Gastroesophageal sphincter (tissue), 4 donors: ENCODE results near the gene FBXO15. TPM values are rescaled to one million over a fixed set of nuclear protein-coding genes. Genes with fewer than 3 reads are reported as not detected.
A peak's percentile ranks its signal among the peaks of the same experiment; 100 is the strongest.

Experiments
- ATAC-seq: fragments of 150-250 bp; one replicate; pipeline ENCODE4 v1.9.1; 2016; ENCODE audit warnings: mild to moderate bottlenecking, moderate library complexity
- H3K27ac ChIP-seq, 4 donors: fragments of 200-600 bp; sonication (generic) in 3 of 4; 1 replicate in 3 of 4; 2 replicates in 1 of 4; pipeline ENCODE4 v1.5.1; 2016 to 2019
- H3K27me3 ChIP-seq: fragments of 200-600 bp; sonication (generic); one replicate; pipeline ENCODE4 v1.5.1; 2019
- H3K36me3 ChIP-seq, 2 donors: fragments of 200-600 bp; sonication (generic); one replicate each; pipeline ENCODE4 v1.5.1; 2019; ENCODE audit warnings: control low read depth in 1 of 2
- H3K4me1 ChIP-seq, 3 donors: fragments of 200-600 bp; sonication (generic); 1 replicate in 2 of 3; 2 replicates in 1 of 3; pipeline ENCODE4 v1.5.1; 2016 to 2019; ENCODE audit warnings: control low read depth in 2 of 3
- H3K4me3 ChIP-seq, 2 donors: fragments of 200-600 bp; sonication (generic); one replicate each; pipeline ENCODE4 v1.5.1; 2019; ENCODE audit warnings: mild to moderate bottlenecking in 1 of 2, moderate library complexity in 1 of 2
- H3K9me3 ChIP-seq, 3 donors: fragments of 200-600 bp; sonication (generic); one replicate each; pipeline ENCODE4 v1.5.1; 2017 to 2019; ENCODE audit warnings: control low read depth in 2 of 3
- EP300 ChIP-seq: sonication (generic); formaldehyde crosslinking; IDR thresholded peaks from one replicate; pipeline ENCODE4 v1.6.1; 2017; ENCODE audit warnings: antibody characterized with exemption, mild to moderate bottlenecking
- POLR2A ChIP-seq, 2 donors: fragments of 450-650 bp; IDR thresholded peaks; one replicate each; pipeline ENCODE4 v1.6.1; 2017; ENCODE audit warnings: antibody characterized with exemption in 2 of 2, mild to moderate bottlenecking in 2 of 2, moderate library complexity in 1 of 2
- POLR2AphosphoS5 ChIP-seq: sonication (generic); formaldehyde crosslinking; IDR thresholded peaks from one replicate; pipeline ENCODE4 v1.6.1; 2017; ENCODE audit warnings: antibody characterized with exemption
- WGBS, 2 donors: methylation state at CpG; one replicate each; pipeline ENCODE4 v1.1.5; 2018; ENCODE audit warnings: low coverage in 1 of 2; 5-methylcytosine and 5-hydroxymethylcytosine counted together
- total RNA-seq, 4 donors: library from RNA; depleted of rRNA; stranded (reverse); fragments of >200 nt; gene quantifications; one replicate each; pipeline ENCODE4 v1.1.0, GENCODE V29; 2016
- TF ChIP-seq, protein P1 (sequence below), 4 experiments: fragments of 200-600 bp in 2 of 4; fragments of 450-650 bp in 2 of 4; sonication (generic) in 1 of 4; IDR thresholded peaks; one replicate each; pipeline ENCODE4 v1.5.1; 2017 to 2019; ENCODE audit warnings: antibody characterized with exemption in 4 of 4, mild to moderate bottlenecking in 2 of 4, moderate library complexity in 2 of 4

Gene FBXO15, protein sequence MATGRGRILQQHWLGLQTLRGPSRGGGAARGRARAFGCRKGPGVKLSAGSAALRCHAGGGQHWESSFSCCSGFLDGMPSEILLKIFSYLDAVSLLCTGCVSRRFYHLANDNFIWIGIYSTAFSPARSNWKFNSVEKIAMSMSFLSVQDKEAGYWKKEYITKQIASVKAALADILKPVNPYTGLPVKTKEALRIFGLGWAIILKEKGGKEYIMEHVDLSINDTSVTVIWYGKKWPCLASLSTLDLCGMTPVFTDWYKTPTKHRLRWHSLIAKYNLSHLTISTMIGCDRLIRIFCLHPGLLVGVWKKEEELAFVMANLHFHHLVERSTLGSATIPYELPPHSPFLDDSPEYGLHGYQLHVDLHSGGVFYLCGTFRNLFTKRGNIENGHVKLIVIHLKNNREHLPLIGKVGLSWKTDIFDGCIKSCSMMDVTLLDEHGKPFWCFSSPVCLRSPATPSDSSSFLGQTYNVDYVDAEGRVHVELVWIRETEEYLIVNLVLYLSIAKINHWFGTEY
- under 1 TPM in 1 of 4 donors, not detected in 3; 0.27 TPM for total RNA-seq

DNA sequence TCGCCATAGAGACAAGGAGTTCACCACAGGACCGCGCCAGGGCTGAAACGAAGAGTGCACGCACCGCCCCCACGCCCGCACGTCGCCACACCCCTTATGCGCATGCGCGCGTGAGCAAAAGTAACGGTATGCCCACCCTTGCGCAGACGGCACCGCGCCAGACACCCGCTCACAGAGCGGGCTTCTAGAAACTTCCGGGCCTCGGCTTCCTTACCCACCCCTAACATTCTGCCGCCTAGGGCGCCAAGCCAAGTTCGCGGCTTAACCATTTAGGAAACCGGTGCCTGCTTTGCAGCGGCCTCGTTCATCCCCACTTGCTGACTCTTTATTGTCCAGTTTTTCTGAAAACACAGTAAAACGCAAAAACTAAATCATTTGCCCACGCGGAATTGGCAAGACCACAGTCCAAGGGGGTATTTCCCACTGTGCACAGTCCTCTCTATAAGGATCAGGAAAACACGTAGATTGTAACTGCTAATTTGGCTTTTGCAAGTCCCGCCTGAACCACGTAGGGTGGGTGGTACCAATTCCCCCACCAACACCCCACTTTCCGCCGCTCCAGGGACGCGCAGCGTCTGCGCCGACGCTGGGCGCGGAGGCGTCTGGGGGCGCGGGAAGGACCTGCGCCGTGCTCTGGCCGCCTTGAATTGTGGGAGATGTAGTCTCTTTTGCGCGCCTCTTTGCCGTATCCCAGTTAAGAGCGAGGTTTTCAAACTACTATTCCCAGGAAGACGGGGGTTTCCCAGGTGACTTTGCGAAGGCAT is at the start of gene FBXO15, which contains the start of gene TIMM21:
Gene FBXO15, minus strand, starts transcription at position 56 of the 764 bp plus-strand sequence. Its CDS starts 49 bp downstream, at position 7.
Gene TIMM21, plus strand, starts transcription at position 745 of the 764 bp plus-strand sequence. CDS start 286 bp downstream, outside the sequence.
- Histone ChIP-seq H3K4me1 (peaks cover 5 to 51% (median 27%) of the 10 kb centered on the region in 3 donors), H3K9me3 (no peaks in the 10 kb centered on the region), H3K27me3 (no peaks in the 10 kb centered on the region), H3K4me3 (peak within 1 kb of the TSS; percentile 64 to 98), H3K27ac (peak within 1 kb of the TSS; percentile 88 to 99 (median 96)), H3K36me3 (peaks cover 0 to 24% of the 10 kb centered on the region in 2 donors)
- TF ChIP-seq, protein P1, sequence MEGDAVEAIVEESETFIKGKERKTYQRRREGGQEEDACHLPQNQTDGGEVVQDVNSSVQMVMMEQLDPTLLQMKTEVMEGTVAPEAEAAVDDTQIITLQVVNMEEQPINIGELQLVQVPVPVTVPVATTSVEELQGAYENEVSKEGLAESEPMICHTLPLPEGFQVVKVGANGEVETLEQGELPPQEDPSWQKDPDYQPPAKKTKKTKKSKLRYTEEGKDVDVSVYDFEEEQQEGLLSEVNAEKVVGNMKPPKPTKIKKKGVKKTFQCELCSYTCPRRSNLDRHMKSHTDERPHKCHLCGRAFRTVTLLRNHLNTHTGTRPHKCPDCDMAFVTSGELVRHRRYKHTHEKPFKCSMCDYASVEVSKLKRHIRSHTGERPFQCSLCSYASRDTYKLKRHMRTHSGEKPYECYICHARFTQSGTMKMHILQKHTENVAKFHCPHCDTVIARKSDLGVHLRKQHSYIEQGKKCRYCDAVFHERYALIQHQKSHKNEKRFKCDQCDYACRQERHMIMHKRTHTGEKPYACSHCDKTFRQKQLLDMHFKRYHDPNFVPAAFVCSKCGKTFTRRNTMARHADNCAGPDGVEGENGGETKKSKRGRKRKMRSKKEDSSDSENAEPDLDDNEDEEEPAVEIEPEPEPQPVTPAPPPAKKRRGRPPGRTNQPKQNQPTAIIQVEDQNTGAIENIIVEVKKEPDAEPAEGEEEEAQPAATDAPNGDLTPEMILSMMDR (IDR thresholded peaks at IDR 0.05) = no peak
- TF ChIP-seq POLR2AphosphoS5 (peak; percentile 59), EP300 (no peak), POLR2A (IDR thresholded peaks at IDR 0.05) (peak; percentile 33 to 52)
- peak; percentile 96 for ATAC-seq
- WGBS, 2 donors = 1% methylated on average over 27 to 39 of the region's 58 CpGs

- TF ChIP-seq, protein P1 (IDR thresholded peaks at IDR 0.05) = peak; percentile 86 to 95 (median 88)
- no peak for TF ChIP-seq POLR2AphosphoS5
- no peak overlapping the region for H3K27ac ChIP-seq
- 4 to 7% methylated on average over 9 of the region's 9 CpGs for WGBS, 2 donors
- ATAC-seq = peak; percentile 64
- no peak overlapping the region for H3K4me3 ChIP-seq
- H3K4me1 ChIP-seq = peaks cover 0 to 4% (median 0%) of the 10 kb centered on the region in 3 donors
- peaks cover 23% of the 10 kb centered on the region for H3K27me3 ChIP-seq
- no peaks in the 10 kb centered on the region for H3K9me3 ChIP-seq
- H3K36me3 ChIP-seq = no peaks in the 10 kb centered on the region
These were observed 48.8 kb upstream of the FBXO15 start for GRCh38 chr18:74196220-74197119.

GRCh38 chr18:74194691-74195090 is 47.1 kb upstream of the FBXO15 start:
- Histone ChIP-seq H3K4me3 (no peak overlapping the region), H3K36me3 (no peaks in the 10 kb centered on the region), H3K27me3 (peaks cover 24% of the 10 kb centered on the region), H3K27ac (no peak overlapping the region), H3K4me1 (peaks cover 0 to 4% (median 0%) of the 10 kb centered on the region in 3 donors), H3K9me3 (no peaks in the 10 kb centered on the region)
- TF ChIP-seq, protein P1 (IDR thresholded peaks at IDR 0.05) = no peak
- no peak for TF ChIP-seq POLR2AphosphoS5
- no peak for TF ChIP-seq EP300
- no peak for TF ChIP-seq POLR2A (IDR thresholded peaks at IDR 0.05)
- ATAC-seq = no peak
- whole genome bisulfite sequencing, 2 donors = 49 to 100% methylated on average over 2 to 3 of the region's 3 CpGs

DNA sequence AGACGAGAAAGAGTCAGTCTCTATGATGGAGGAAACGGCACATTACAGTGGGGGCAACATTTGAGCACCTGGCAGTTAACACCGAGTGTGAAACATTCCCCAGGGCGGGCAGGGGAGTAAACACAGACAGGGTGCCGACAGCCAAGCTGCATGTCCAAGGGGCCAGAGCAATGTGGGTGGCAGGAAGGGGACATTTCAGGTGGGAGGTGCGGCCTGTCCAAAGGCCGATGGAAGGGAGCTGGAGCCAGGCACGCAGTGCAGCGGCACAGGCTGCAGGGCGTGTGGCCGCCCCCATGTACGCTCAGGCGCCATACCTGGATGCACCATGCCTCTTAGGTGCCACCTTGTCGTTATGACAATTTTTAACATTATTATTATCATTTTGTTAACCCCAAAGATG is 43.9 kb upstream of the FBXO15 start:
- H3K36me3 ChIP-seq = no peaks in the 10 kb centered on the region
- H3K4me3 ChIP-seq = no peak overlapping the region
- no peak for TF ChIP-seq POLR2AphosphoS5
- no peak for TF ChIP-seq EP300
- TF ChIP-seq, protein P1 (IDR thresholded peaks at IDR 0.05) = no peak
- no peak for TF ChIP-seq POLR2A (IDR thresholded peaks at IDR 0.05)
- no peaks in the 10 kb centered on the region for H3K9me3 ChIP-seq
- ATAC-seq = no peak
- no peak overlapping the region for H3K27ac ChIP-seq
- peaks cover 26% of the 10 kb centered on the region for H3K27me3 ChIP-seq
- 56 to 78% methylated on average over 7 to 14 of the region's 14 CpGs for WGBS, 2 donors
- peaks cover 0 to 4% (median 0%) of the 10 kb centered on the region in 3 donors for H3K4me1 ChIP-seq
